ENCODE measurements around the gene ANKS1A. TPM values are rescaled to one million over a fixed set of nuclear protein-coding genes. Genes with fewer than 3 reads are reported as not detected.

Gene ANKS1A
- total and polyA plus RNA-seq, 10 donors = 5.1 to 68.9 (median 45.6) TPM

GRCh38 chr6:35082733-35083403, 193.8 kb downstream of the ANKS1A start:
- intact Hi-C loops (cut with DNase I; ENCODE audit: low total_unique reads) = no loop called here
- Histone ChIP-seq H3K27me3 (replicated peaks in 1 of 7) (no peaks in the 10 kb centered on the region), H3K36me3 (peaks cover 0 to 100% (median 97%) of the 10 kb centered on the region in 6 donors), H3K4me1 (peaks cover 12 to 38% (median 22%) of the 10 kb centered on the region in 6 donors), H3K27ac (peak overlapping the region in 2 of 8 donors; percentile 73 to 76), H3K4me3 (no peak overlapping the region), H3K9me3 (no peaks in the 10 kb centered on the region)
- TF ChIP-seq CTCF (IDR thresholded peaks at IDR 0.05 in 8 of 11, conservative IDR thresholded peaks at IDR 0.05 in 3 of 11) (no peak), POLR2AphosphoS5 (IDR thresholded peaks at IDR 0.05) (no peak), POLR2A (IDR thresholded peaks at IDR 0.05) (no peak)
- WGBS, 5 donors = 91 to 97% (median 95%) methylated on average over 7 to 13 of the region's 13 CpGs
- DNase-seq = peak; percentile 61

DNA sequence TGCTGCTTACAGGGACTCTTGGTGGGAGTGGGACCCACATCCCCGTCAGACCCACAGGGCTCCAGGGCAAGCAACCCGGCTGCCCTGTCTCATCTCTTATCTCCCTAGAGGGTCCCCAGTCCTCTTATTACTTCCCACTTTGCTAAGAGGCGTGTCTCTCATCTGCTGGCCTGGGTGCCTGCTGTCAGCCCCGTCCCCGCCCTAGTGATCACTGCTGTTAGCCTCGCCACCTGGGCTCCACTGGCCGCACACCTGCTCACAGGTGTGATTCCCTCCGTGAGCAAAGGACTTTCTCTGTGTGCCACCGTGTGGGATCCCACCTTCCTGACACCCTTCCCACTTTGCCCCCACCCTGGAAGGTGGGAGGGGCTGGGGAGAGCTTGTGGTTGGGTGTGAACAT, 194.5 kb downstream of the ANKS1A start:
- Histone ChIP-seq H3K9me3 (no peaks in the 10 kb centered on the region), H3K4me3 (no peak overlapping the region), H3K4me1 (peaks cover 12 to 45% (median 22%) of the 10 kb centered on the region in 6 donors), H3K27me3 (replicated peaks in 1 of 7) (no peaks in the 10 kb centered on the region), H3K36me3 (peaks cover 0 to 100% (median 97%) of the 10 kb centered on the region in 6 donors), H3K27ac (no peak overlapping the region)
- no peak for TF ChIP-seq POLR2AphosphoS5 (IDR thresholded peaks at IDR 0.05)
- no peak for TF ChIP-seq POLR2A (IDR thresholded peaks at IDR 0.05)
- TF ChIP-seq CTCF (IDR thresholded peaks at IDR 0.05 in 8 of 11, conservative IDR thresholded peaks at IDR 0.05 in 3 of 11) = no peak
- 83 to 97% (median 87%) methylated on average over 9 of the region's 9 CpGs for WGBS, 5 donors
- no peak for DNase-seq
- intact Hi-C loops (cut with DNase I; ENCODE audit: low total_unique reads) = no loop called here

DNA sequence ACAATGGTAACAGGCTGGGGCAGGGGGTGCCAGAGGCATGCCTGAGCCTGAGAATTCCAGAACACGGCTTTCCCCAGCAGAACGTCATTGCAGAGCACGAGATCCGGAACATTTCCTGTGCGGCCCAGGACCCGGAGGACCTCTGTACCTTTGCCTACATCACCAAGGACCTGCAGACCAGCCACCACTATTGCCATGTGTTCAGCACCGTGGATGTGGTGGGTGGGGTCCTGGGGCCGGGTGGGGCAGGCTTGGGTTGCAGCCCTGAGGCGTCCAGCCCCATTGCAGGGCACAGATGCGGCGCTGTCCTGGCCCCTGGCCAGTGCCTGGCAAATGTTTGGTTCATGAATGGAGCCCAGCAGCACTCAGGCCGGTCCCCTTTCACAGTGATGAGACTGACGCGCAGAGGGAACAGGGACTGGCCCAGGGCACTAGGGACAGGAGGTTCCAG, 195.0 kb downstream of the ANKS1A start:
- 75 to 90% (median 89%) methylated on average over 12 to 14 of the region's 14 CpGs for WGBS, 5 donors
- Histone ChIP-seq H3K4me1 (peaks cover 12 to 49% (median 24%) of the 10 kb centered on the region in 6 donors), H3K4me3 (no peak overlapping the region), H3K27me3 (replicated peaks in 1 of 7) (no peaks in the 10 kb centered on the region), H3K27ac (no peak overlapping the region), H3K36me3 (peaks cover 0 to 100% (median 97%) of the 10 kb centered on the region in 6 donors), H3K9me3 (no peaks in the 10 kb centered on the region)
- DNase-seq = peak; percentile 61
- intact Hi-C loops (cut with DNase I; ENCODE audit: low total_unique reads) = no loop called here
- TF ChIP-seq CTCF (IDR thresholded peaks at IDR 0.05 in 8 of 11, conservative IDR thresholded peaks at IDR 0.05 in 3 of 11) (no peak), POLR2A (IDR thresholded peaks at IDR 0.05) (no peak), POLR2AphosphoS5 (IDR thresholded peaks at IDR 0.05) (no peak)

DNA sequence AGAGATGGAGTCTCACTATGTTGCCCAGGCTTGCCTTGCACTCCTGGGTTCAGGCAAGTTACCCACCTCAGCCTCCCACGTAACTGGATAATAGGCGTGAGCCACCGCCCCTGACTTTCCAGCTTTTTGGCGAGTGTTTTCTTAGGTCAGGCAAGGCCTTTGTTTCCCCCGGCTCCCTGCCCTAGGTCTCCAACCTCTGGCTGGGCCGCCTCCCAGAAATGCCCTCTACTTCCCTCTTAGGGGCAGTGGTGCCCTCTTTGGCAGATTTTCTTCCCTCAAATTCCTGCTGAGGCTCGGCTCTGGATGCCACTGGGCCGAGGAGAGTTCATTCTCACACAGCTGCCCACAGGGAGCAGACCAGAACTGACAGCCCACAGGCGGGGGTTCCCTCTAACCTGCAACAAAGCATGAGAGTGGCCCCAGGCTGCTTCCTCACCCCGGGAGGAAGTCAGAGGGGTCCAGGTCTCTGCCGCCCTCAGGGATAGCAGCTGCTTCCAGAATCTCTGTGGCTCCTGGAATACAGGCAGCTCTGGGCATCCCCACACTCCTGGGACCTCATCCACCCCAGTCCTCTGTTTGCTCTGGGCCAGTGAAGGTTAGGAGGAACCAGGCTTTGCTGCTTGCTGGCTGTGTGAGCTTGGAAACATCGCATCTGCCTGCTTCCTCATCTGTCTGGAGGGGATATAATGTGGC, 195.6 kb downstream of the ANKS1A start:
- peak; percentile 47 for DNase-seq
- Histone ChIP-seq H3K27me3 (replicated peaks in 1 of 7) (no peaks in the 10 kb centered on the region), H3K27ac (no peak overlapping the region), H3K4me1 (peaks cover 12 to 55% (median 27%) of the 10 kb centered on the region in 6 donors), H3K36me3 (peaks cover 0 to 100% (median 97%) of the 10 kb centered on the region in 6 donors), H3K9me3 (no peaks in the 10 kb centered on the region), H3K4me3 (no peak overlapping the region)
- WGBS, 5 donors = 81 to 91% (median 84%) methylated on average over 11 to 12 of the region's 12 CpGs
- TF ChIP-seq CTCF (IDR thresholded peaks at IDR 0.05 in 8 of 11, conservative IDR thresholded peaks at IDR 0.05 in 3 of 11) = no peak
- intact Hi-C loops (cut with DNase I; ENCODE audit: low total_unique reads) = no loop called here
